Suprapubic skin (tissue), 4 donors: ENCODE measurements around the gene FOXO6. TPM values are rescaled to one million over a fixed set of nuclear protein-coding genes. Genes with fewer than 3 reads are reported as not detected.

Experiments used
- DNase-seq, 2 donors: peaks; one replicate each; pipeline ENCODE4 v3.0.0-alpha.2; 2019; ENCODE audit warnings: low spot score in 2 of 2
- H3K27ac ChIP-seq: fragments of 200-600 bp; sonication (generic); one replicate; pipeline ENCODE4 v1.5.1; 2019
- H3K27me3 ChIP-seq: fragments of 200-600 bp; sonication (generic); one replicate; pipeline ENCODE4 v1.5.1; 2019
- H3K36me3 ChIP-seq: fragments of 200-600 bp; sonication (generic); one replicate; pipeline ENCODE4 v1.5.1; 2019
- H3K4me1 ChIP-seq: fragments of 200-600 bp; sonication (generic); one replicate; pipeline ENCODE4 v1.5.1; 2019
- H3K4me3 ChIP-seq: fragments of 200-600 bp; sonication (generic); one replicate; pipeline ENCODE4 v1.5.1; 2019; ENCODE audit warnings: mild to moderate bottlenecking
- H3K9me3 ChIP-seq: fragments of 200-600 bp; sonication (generic); one replicate; pipeline ENCODE4 v1.5.1; 2019
- EP300 ChIP-seq: sonication (generic); formaldehyde crosslinking; IDR thresholded peaks from one replicate; pipeline ENCODE4 v1.6.1; 2017; ENCODE audit warnings: antibody characterized with exemption
- POLR2A ChIP-seq, 2 donors: fragments of 450-650 bp; IDR thresholded peaks; one replicate each; pipeline ENCODE4 v1.6.1; 2017; ENCODE audit warnings: antibody characterized with exemption in 2 of 2, mild to moderate bottlenecking in 2 of 2, moderate library complexity in 2 of 2
- POLR2AphosphoS5 ChIP-seq, 3 donors: sonication (generic); formaldehyde crosslinking; IDR thresholded peaks; one replicate each; pipeline ENCODE4 v1.6.1; 2017; ENCODE audit warnings: antibody characterized with exemption in 3 of 3
- WGBS: methylation state at CpG from one replicate; pipeline ENCODE4 v1.1.5; 2018; 5-methylcytosine and 5-hydroxymethylcytosine counted together
- total RNA-seq, 4 donors: library from RNA; depleted of rRNA; stranded (reverse); fragments of >200 nt; gene quantifications; one replicate each; pipeline ENCODE4 v1.1.0, GENCODE V29; 2016
- TF ChIP-seq, protein P1 (sequence below), 2 donors: fragments of 200-600 bp in 1 of 2; fragments of 450-650 bp in 1 of 2; sonication (generic) in 1 of 2; IDR thresholded peaks; one replicate each; pipeline ENCODE4 v1.5.1; 2016 to 2019; ENCODE audit warnings: antibody characterized with exemption in 2 of 2, mild to moderate bottlenecking in 1 of 2, moderate library complexity in 1 of 2

The FOXO6 gene
- total RNA-seq, 4 donors from 2014 or later: 1.4 to 2.8 (median 1.6) TPM

DNA sequence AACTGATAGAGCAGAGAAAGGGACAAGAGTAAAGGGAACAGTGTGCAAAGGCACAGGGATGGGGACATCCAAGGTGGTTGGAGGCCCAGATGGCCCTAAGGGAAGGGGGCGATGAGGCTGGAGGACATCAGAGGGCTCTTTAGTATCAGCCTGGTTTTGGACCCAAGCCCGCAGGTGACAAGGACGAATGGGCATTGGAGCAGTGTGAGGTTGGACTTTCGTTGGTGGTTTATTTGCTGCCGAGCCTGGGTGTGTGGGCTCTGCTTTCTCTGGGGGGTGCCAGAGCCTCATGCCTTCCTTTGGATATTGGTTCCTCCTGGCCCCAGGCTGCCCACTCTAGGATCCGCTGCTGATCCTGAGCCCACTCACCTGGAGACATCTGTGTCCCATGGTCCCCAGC, 12.1 kb downstream of the FOXO6 start:
- Histone ChIP-seq H3K4me3 (no peak overlapping the region), H3K9me3 (no peaks in the 10 kb centered on the region), H3K36me3 (peaks cover 5% of the 10 kb centered on the region), H3K4me1 (peaks cover 21% of the 10 kb centered on the region), H3K27me3 (no peaks in the 10 kb centered on the region), H3K27ac (no peak overlapping the region)
- 81% methylated on average over 5 of the region's 6 CpGs for WGBS
- DNase-seq: no peak
- no peak for TF ChIP-seq POLR2A (IDR thresholded peaks at IDR 0.05)
- TF ChIP-seq POLR2AphosphoS5 (IDR thresholded peaks at IDR 0.05): no peak
- TF ChIP-seq, protein P1, sequence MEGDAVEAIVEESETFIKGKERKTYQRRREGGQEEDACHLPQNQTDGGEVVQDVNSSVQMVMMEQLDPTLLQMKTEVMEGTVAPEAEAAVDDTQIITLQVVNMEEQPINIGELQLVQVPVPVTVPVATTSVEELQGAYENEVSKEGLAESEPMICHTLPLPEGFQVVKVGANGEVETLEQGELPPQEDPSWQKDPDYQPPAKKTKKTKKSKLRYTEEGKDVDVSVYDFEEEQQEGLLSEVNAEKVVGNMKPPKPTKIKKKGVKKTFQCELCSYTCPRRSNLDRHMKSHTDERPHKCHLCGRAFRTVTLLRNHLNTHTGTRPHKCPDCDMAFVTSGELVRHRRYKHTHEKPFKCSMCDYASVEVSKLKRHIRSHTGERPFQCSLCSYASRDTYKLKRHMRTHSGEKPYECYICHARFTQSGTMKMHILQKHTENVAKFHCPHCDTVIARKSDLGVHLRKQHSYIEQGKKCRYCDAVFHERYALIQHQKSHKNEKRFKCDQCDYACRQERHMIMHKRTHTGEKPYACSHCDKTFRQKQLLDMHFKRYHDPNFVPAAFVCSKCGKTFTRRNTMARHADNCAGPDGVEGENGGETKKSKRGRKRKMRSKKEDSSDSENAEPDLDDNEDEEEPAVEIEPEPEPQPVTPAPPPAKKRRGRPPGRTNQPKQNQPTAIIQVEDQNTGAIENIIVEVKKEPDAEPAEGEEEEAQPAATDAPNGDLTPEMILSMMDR (IDR thresholded peaks at IDR 0.05): no peak
- no peak for TF ChIP-seq EP300

DNA sequence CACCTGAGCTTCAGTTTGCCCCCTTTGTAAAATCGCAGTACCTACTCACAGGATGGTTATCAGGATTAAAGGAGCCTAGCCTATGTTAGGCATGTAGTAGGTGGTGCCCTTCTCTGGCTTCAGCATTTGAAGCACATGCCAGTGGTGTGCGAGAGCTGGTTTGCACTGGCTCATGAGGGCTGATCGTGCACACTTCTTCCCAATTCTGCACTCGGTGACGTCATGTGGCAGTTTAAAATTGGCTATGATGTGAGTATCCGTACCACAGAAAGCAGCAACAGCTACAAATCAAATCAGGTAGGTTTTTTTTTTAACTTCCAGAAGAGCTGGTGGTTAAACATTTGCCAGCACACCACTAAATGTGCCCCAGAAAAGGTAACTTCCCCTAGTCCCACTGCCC, 13.5 kb downstream of the FOXO6 start:
- H3K36me3 ChIP-seq: peaks cover 5% of the 10 kb centered on the region
- H3K4me1 ChIP-seq: peaks cover 21% of the 10 kb centered on the region
- H3K27ac ChIP-seq: no peak overlapping the region
- H3K4me3 ChIP-seq: no peak overlapping the region
- 86% methylated on average over 6 of the region's 6 CpGs for WGBS
- H3K27me3 ChIP-seq: no peaks in the 10 kb centered on the region
- TF ChIP-seq POLR2AphosphoS5 (IDR thresholded peaks at IDR 0.05): no peak
- TF ChIP-seq EP300: no peak
- TF ChIP-seq, protein P1 (IDR thresholded peaks at IDR 0.05): no peak
- TF ChIP-seq POLR2A (IDR thresholded peaks at IDR 0.05): no peak
- no peaks in the 10 kb centered on the region for H3K9me3 ChIP-seq
- DNase-seq: no peak

DNA sequence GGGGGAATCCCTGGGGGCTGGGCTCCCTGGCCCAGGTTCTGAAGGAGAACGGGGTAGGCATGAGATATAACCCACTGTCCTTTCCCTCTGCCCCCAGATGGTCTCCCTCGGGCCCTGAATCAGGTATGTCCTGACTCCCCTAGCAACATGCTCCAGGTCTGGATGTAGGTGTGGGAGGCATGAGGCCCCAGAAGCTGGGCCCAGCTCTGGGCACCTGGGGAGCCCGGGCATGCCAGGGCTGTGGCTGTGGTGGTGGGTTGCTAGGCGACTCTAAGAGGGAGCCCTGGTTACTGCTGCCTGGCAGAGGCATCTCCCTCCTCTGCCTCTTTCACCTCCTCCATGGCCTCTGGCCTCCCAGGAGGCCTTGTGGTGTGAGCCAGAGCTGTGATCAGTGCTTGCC, 16.2 kb downstream of the FOXO6 start:
- Histone ChIP-seq H3K4me1 (peaks cover 23% of the 10 kb centered on the region), H3K9me3 (no peaks in the 10 kb centered on the region), H3K27me3 (no peaks in the 10 kb centered on the region), H3K27ac (no peak overlapping the region), H3K4me3 (no peak overlapping the region), H3K36me3 (peaks cover 5% of the 10 kb centered on the region)
- no peak for DNase-seq
- TF ChIP-seq POLR2A (IDR thresholded peaks at IDR 0.05): no peak
- TF ChIP-seq, protein P1 (IDR thresholded peaks at IDR 0.05): no peak
- no peak for TF ChIP-seq EP300
- no peak for TF ChIP-seq POLR2AphosphoS5 (IDR thresholded peaks at IDR 0.05)
- 82% methylated on average over 3 of the region's 4 CpGs for WGBS

DNA sequence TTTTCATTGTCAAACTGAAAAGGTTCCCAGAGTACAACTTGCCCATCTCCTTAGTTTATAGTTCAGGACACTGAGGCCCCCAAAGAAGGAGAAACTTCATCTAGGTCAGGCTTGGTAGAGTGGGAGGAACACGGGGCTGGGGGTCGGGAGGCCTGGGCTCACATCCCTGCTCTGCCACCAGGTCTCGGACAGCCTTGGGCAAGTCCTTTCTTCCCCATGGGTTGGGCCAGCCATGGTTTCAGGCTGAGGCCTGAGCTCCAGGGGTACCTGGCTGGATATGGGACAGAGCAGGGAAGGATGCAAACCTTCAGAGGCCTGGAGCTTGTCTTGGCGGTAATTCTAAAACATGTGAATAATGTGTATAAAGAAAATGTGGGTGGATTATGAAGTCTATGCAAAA, 17.0 kb downstream of the FOXO6 start:
- WGBS: 90% methylated on average over 4 of the region's 4 CpGs
- H3K9me3 ChIP-seq: no peaks in the 10 kb centered on the region
- H3K4me1 ChIP-seq: peaks cover 27% of the 10 kb centered on the region
- H3K27me3 ChIP-seq: no peaks in the 10 kb centered on the region
- peaks cover 5% of the 10 kb centered on the region for H3K36me3 ChIP-seq
- DNase-seq: no peak
- no peak overlapping the region for H3K4me3 ChIP-seq
- TF ChIP-seq POLR2AphosphoS5 (IDR thresholded peaks at IDR 0.05) (no peak), POLR2A (IDR thresholded peaks at IDR 0.05) (no peak), EP300 (no peak)
- no peak overlapping the region for H3K27ac ChIP-seq

DNA sequence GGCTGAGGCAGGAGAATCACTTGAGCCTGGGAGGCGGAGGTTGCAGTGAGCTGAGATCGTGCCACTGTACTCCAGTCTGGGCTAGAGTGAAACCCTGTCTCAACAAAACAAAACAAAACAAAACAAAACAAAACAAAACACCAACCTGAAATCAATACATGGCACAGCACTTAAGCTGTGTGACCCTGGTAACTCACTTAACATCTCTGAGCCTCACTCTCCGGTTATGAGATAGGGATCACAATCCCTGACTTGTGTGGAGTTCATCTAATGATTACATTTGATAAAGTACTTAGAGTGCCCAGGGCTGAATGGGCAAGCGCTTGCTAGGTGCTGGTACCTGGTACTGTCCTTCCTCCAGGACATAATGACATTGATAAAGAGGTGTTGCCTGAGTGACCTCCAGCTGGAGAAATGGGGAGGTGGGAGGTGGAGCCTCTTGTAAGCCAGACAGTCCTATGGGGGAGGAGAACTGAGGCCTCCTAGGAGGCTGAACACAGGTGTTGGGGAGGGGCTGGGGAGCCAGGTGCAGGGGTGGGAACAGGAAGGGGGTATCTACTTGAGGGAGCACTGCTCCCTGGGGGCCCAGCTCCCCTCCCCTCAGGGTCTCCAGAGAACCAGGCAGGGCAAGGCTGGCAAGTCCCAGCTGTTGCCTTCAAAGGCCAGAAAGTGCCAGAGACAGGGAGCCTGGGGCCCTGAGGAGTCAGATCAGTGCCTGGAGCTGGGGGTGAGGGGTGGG, 17.9 kb downstream of the FOXO6 start:
- Histone ChIP-seq H3K36me3 (peaks cover 5% of the 10 kb centered on the region), H3K9me3 (no peaks in the 10 kb centered on the region), H3K27me3 (no peaks in the 10 kb centered on the region), H3K4me1 (peaks cover 33% of the 10 kb centered on the region), H3K4me3 (no peak overlapping the region), H3K27ac (no peak overlapping the region)
- DNase-seq: no peak
- WGBS: 81% methylated on average over 4 of the region's 4 CpGs
- TF ChIP-seq POLR2AphosphoS5 (IDR thresholded peaks at IDR 0.05) (no peak), EP300 (no peak), POLR2A (IDR thresholded peaks at IDR 0.05) (no peak)
- TF ChIP-seq, protein P1 (IDR thresholded peaks at IDR 0.05): no peak
